Vagina (tissue), 2 donors: ENCODE results near the gene TMEM131L.

Experiments
- POLR2A ChIP-seq, 2 donors: fragments of 450-650 bp; IDR thresholded peaks; one replicate each; pipeline ENCODE4 v1.6.1; 2017; ENCODE audit warnings: antibody characterized with exemption in 2 of 2, mild to moderate bottlenecking in 2 of 2, moderate library complexity in 2 of 2
- POLR2AphosphoS5 ChIP-seq, 2 donors: sonication (generic); formaldehyde crosslinking; IDR thresholded peaks; one replicate each; pipeline ENCODE4 v1.9.0; 2017; ENCODE audit warnings: antibody characterized with exemption in 2 of 2, mild to moderate bottlenecking in 2 of 2, low read depth in 1 of 2; ENCODE audit not compliant: insufficient read depth in 1 of 2
- TF ChIP-seq, protein P1 (sequence below), 3 experiments: fragments of 450-650 bp in 2 of 3; fragments of 200-600 bp in 1 of 3; sonication (generic) in 1 of 3; IDR thresholded peaks; one replicate each; pipeline ENCODE4 v1.5.1; 2017 to 2019; ENCODE audit warnings: antibody characterized with exemption in 3 of 3, mild to moderate bottlenecking in 2 of 3, moderate library complexity in 2 of 3

DNA sequence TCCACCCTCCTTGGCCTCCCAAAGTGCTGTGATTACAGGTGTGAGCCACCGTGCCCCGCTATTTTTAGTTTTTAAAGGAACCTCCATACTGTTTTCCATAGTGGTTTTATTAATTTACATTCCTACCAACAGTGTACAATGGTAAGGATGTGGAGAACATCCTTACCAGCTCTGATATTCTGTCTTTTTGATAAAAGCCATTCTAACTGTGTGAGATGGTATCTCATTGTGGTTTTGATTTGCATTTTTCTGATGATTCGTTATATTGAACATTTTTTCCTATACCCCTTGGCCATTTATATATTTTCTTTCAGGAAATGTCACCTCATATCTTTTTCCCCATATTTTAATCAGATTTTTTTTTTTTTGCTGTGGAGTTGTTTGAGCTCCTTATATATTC lies 203.7 kb downstream of the TMEM131L start:
- TF ChIP-seq, protein P1, sequence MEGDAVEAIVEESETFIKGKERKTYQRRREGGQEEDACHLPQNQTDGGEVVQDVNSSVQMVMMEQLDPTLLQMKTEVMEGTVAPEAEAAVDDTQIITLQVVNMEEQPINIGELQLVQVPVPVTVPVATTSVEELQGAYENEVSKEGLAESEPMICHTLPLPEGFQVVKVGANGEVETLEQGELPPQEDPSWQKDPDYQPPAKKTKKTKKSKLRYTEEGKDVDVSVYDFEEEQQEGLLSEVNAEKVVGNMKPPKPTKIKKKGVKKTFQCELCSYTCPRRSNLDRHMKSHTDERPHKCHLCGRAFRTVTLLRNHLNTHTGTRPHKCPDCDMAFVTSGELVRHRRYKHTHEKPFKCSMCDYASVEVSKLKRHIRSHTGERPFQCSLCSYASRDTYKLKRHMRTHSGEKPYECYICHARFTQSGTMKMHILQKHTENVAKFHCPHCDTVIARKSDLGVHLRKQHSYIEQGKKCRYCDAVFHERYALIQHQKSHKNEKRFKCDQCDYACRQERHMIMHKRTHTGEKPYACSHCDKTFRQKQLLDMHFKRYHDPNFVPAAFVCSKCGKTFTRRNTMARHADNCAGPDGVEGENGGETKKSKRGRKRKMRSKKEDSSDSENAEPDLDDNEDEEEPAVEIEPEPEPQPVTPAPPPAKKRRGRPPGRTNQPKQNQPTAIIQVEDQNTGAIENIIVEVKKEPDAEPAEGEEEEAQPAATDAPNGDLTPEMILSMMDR (IDR thresholded peaks at IDR 0.05), result no peak
- no peak for TF ChIP-seq POLR2A (IDR thresholded peaks at IDR 0.05)
- no peak for TF ChIP-seq POLR2AphosphoS5 (IDR thresholded peaks at IDR 0.05; ENCODE audit: insufficient read depth in 1 of 2, low read depth in 1 of 2)
